Measurements from ENCODE around the gene KCNN3.
A peak's percentile ranks its signal among the peaks of the same experiment; 100 is the strongest.

KCNN3 gene

DNA sequence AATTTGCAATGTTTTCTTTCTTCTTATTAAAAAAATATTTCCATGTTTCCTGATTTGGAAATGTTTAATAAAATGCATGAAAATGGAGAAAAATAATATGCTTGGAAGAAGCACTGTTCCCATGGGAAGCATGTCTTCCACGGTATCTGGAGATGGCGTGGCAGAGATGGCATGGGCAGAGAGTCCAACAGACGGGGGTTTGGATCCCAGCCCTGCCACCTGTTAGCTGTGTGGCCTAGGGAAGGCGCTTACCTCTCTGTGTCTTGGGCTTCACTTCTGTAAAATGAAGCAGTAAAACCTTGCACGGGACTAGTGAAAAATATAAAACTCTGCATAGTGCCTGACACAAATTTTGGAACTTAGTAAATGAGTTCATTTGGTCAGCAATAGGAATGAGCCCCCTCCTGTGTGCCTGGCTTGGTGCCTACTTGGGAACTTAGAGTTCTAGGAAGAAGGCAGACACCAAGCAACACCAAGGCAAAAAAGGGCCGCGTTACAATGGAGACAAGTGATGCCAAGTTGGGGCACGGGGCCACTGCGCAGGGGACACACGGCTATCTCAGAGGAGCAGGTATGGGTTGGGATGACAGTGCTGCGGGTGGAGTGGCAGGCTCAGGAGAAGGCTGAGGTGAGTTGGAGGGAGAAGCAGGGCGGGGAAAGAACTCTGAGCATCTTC, 124.2 kb downstream of the KCNN3 start:
- no peak for DNase-seq

DNA sequence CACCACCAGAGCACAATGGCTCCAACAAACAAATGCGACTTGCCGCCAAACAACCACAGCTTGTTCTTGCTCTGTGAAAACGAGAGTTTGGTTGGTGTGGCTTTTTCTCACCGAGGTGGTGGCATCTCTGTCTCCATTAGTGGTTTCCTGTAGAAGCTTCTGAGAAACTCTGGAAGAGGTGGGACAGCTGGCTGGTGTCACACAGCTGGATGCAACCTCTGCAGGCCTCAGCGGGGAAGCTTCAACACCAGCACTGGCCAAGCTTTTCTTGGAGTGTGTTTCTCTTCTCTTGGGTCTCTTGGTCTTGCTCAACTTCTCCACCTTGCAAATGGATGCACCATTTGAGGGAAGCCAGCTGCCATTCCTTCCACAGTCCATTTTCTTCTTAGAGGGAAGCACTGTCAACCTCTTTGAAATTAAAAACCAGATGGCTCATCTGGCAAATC, 124.8 kb downstream of the KCNN3 start:
- peak; percentile 84 for DNase-seq

DNA sequence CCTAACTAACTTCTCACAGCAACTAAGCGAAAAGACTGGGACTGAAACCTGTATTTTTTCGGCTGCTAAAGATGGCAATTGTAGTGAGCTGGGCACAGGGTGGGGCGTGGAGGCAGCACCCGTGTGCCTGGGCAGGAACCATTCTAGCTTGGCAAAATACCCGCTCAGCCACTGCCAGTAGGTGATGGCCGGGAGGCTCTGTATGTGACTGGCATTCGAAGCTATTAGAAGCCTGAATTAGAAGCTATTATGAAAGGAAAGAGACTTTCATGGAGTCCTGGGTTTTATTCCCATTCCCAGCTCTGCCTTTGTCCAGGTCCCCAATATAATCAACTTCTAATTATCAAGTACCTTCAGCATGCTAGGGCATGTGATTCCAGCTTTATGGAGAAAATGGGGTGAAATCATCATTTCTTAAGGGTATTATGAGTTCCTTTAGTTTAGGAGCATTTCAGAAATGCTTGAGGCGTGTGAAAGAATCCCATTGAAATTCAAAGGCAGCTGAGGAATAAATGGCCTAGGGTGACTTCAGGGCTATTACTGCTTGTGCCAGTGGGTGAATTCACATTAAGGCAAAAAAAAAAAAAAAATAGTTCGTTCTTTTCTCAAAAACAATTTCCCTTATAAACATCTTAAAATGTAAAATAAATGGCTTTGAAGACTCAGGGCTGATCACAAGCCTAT, 125.6 kb downstream of the KCNN3 start:
- DNase-seq: no peak

DNA sequence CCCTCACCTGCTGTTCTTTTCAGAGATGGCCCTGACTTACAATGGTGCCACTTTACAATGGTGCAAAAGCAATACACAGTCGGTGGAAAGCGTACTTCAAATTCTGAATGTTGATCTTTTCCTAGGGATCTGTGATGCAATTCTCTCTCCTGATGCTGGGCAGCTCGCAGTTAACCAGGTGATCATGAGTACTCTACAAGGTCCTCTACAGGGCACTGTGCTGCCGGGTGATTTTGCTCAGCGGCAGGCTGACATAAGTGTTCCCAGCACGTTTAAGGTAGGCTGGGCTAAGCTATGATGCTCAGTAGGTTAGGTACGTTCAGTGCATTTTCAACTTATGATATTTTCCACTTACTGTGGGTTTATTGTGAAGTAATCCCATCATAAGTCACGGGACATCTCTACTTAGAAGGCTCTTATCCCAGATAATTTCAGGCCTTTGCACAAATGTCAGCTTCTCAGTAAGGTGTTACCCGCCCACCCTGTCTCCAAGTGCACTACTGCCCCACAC, 126.5 kb downstream of the KCNN3 start:
- DNase-seq: no peak

DNA sequence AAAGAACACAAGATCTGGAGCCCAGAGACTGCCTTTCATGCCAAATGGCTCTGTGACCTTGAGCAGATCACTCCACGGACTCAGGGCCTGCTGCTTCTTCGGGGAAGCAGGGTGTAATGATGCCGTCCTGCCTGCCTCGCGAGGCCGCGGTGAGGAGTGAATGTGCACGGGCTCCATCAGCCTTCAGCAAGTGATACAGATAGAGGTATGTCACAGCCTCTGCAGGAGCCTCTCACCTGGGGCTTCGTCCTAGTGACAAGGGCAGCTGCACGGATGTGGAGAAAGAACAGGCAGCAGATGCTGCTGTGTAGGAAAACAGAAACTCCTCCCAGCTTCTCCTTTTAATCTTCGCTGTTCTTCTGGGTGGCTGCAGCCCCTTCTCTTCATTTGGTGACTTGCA, 127.5 kb downstream of the KCNN3 start:
- DNase-seq: no peak

DNA sequence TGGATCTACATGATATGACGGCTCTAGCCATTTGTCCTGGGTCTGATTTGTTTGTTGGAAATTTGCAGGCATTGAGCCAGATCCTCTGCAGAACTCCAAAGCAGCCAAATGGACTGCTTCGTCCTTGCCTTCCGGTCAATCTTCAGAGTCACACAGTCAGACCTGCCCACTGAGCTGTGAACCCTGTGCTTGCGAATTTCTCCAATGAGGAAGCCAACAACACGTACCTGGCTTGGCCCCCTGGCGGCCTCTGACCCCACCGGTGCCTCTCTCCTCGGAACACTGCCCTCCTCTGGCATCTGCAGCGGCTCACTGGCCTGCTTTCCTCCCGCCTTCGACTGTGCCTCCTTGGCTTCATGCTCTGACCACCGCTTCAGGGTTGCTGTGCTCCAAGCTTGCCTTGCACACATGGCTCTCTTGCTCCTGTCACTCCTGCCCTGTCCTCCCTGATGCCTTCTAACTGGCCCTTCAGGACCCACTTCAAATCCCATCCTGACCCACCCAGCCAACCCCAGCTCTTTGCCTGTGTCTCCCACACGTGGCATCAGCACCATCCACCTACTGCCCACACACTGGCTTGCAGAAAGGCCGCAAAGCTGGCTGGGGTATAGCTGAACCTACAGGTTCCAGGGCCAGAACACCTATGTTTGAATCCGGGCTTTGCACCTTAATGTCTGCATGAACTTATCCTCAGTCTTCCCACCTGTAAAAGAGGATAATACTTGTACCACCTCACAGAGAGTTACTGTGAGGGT, 128.2 kb downstream of the KCNN3 start:
- DNase-seq: no peak

DNA sequence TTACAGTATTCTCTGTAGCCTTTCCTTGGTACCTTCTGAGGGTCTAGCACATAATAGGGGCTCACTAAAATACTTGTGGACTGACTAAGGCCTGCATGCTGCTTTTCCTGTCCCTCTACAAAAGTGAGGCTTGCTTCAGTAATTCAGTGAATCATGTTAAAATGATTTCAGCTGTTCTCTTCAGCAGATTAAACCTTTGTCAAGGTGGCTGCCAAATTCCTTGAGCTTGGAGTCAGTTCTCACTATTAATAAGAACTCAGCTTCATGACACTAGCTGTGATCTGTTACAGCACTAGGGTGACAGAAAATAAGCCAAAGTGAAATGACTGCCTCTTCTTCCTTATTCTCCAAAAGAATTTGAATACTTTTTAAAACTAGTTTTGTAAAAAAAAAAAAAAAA, 128.8 kb downstream of the KCNN3 start:
- no peak for DNase-seq

DNA sequence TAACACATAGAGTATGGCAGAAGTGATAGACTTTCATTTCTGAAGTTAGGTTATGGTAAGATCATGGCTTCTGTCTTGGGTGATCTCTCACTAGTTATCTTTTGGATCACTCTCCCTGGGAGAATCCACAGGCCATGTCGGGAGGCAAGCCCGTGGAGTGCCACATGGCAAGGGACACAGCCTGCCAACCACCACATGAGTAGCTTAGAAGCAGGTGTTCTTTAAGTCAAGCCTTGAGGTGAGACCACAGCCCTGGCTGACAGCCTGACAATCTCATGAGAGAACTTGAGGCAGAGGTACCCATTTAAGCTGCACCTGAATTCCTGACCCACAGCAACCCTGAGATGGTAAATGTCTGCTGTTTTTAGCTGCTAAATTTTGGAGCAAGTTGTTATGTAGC, 130.4 kb downstream of the KCNN3 start:
- no peak for DNase-seq

DNA sequence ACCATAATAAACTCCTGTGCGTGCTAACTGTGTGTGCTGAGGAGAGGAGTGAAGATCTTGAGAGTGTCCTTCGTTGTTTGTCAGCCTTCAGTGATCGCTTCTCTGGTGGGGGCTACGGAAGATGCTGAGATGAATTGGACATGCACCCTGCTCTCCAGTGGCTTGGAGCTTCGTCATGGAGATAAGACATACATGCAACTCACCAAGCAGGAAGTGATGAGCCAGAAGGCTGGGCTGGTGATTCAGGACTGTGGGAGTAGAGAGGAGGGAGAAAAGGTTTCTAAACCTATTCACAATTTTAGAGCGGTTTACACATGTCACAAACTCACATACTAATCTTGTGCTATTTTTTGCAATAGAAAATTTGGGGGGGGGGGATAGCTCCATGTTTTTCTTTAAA, 133.2 kb downstream of the KCNN3 start:
- peak; percentile 62 for DNase-seq

DNA sequence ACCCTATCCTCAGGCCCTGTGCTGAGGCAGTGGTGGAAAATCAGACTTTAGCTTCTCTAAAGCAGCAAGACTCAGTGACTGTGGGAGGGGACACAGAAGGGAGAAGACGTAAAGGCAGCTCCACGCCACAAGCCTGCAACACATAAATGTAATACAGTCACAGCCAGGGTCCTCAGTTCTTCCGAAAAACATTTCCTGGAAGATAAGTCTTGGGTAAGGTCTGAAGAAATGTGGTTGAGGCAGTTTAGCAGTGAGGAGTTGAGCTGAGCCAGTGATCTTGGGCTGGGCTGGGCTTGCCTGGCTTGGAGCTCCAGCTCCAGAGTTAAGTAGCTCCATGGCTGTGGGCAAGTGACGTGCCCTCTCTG, 134.3 kb downstream of the KCNN3 start:
- DNase-seq: no peak

DNA sequence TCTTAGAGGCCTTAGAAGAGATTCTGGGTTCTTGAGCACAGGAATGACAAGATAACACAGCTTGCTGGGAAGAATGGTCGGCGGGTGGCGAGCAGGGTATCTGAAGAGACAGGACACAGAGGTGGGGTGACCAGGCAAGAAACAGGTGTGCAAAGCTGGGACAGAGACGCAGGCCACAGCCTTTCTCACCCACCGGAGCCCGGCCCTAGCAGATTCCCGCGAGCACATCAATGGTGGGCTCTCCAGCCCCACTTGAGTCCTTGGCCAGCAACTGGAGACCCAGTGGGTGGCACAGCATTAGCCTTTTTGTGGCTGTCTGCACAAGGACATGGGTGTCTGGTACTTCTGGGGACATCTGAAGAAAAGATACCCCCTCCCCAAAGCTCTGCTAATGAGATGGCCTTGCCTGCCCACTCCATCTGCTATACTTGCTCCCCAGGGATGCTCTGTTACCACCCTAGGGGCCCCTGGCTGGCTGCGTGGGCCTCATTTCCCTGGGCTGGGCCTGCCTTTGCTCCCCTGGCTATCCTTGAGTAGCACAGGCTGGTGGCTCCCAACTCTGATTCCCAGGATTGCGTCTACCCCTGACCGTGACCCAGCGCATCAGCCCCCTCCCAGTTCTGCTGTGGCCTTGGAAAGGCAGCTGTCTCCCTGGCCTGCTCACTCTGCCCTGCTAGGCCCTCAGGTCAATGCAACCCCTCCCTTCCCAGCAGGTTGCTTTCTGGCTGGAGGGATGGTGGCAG, 134.8 kb downstream of the KCNN3 start:
- no peak for DNase-seq

DNA sequence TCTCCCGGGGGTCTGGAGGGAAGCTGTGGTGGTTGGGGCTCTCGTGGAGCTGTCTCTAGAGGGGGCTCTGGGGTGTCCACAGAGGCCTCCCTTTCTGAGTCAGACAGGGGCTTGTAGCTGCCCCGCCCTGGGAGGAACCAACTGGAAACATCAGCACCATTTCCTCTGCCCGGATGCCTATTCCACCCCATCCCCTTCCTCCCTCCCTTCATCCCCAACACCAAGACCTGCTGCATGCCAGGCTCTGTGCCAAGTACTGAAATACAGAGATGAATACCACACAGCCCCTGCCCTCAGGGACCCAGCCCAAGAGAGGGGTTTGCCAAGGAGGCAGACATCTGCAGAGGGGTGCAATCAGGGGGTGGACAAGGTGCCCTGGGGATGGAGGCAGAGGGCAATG, 136.5 kb downstream of the KCNN3 start:
- DNase-seq: no peak

DNA sequence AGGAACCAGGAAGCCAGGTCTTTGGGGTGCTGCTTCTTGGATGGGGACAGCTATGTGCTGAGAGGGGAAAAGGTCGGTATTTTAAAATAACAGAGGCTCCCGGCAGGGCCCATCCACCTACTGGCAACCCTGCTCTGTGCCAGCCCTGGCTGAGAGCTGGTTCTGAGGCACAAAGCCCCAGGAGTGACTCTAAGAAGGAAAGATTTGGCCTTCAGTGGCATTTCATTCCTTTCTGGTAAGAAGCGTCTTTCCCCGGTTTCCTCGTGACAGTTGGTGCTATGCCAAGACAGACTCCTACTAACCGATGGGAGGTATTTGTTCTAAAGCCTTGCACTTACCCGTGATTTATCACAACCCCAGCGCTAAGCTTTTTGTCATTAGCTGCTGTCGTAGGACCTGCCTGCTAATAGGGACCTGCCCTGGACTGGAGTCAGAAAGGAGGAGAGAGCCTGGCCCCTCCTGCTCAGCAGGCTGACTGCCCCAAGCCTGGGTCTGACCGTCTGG, 139.0 kb downstream of the KCNN3 start:
- no peak for DNase-seq

DNA sequence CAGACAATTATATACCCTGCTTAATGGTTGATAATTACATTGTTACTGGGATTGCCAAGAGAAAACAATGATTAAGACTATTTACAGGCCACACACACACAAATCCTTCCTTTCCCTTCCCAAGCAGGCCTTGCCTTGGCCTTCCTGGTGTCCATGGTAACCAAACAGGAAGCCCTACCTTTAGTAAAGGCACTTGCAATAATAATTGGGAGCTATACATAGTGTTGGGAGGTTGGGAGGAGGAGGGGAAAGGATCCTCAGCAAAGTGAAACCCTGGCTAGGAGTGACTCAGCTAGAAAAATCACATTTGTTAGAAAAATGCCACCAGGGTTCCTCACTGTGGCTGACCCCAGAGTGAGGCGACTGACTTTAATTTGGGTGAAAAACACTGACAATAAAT, 139.8 kb downstream of the KCNN3 start:
- DNase-seq: peak; percentile 31

DNA sequence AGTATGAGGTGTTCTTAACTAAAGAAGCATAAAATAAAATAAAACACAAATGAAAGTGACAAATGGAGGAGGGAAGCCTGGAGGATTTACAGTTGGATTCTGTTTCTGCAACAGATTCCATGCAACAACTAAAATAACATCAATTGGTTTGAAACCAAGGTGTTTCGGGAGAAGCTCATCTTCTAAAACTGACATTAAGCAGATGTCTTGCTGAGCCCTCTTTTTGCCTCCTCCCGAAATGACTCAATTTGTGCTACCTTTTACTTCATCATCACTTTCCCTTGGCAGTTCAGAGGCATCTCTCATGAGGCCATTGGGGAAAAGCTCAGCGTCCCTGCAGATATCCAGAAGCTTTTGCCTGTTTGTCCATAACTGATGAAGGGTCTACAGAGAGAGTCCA, 140.5 kb downstream of the KCNN3 start:
- DNase-seq: peak; percentile 68

DNA sequence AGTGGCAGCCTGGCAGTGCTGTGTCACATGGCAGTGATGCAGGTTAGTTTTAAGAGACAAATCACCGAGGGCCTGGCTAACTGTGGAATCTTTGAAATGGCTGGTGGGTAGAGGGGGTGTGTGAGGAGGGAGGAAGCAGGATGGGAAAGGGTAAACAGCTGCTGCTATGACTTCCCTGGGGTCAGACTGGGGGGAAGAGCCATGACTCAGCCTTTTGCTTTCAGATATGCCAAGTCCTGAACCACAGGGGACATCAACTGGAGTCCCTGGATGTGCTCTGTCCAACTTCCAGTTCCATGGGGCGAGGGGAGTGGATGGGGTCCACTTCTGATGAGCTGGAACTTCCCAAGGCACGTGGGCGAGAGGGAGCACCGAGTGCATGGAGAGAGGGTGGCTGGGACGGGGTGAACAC, 141.0 kb downstream of the KCNN3 start:
- peak; percentile 18 for DNase-seq

DNA sequence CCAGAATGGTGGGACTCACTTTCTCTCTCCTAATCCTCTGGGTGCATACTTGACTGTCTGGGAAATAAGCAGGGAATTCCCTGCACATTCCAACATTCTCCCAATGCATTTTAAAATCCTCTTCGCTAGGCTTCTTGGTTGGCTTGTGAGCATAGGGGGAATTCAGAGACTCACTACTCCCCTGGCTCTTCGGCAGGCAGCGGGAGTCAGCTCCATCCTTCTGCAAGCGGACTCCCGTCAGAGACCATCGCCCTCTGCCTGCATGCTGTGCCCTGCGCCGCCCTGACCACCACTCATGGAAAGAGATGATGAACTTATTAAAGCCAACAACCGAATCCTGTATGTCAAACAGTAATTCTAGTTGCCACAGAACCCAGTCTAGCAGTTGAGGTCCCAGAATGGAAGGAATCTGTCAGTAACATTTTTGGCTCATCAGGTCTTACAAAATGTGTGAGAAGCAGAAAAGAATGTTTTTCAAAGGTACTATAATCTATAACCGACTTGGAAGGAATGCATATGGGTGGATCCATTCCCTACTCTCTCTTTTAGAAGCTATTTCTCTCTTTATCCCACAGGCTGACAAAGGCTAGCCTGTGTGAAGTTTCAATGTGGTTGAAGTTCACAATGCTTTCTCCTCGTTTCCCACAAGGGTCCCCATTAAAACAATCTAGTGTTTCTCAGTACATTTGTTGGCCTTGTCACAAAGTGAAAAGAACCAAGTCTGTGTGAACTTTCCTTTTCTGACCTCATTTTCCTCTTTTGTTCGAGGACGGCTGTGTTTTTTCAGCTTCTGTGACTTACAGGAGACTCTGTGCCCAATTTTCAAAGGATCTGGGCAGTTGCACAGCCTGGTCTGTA, 143.0 kb downstream of the KCNN3 start:
- DNase-seq: no peak

DNA sequence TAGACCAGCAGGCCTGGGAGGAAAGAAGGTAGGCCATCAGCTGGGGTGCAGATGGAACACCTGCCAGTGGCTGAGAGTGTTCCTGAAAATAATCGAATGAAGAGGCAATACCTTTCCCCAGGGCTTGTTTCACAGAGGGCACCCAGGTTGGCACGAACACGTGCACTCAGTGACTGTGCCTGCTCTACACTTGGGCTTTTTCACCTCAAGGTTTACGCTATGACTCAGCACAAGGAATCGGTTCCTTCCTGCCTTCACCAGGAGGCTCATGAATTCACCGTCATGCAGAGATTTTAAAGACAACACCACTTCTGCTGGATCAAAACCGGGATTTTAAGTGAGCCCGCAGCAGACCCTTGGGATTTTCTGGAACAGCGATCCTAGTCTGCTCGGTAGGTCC, 143.6 kb downstream of the KCNN3 start:
- DNase-seq: peak; percentile 84

DNA sequence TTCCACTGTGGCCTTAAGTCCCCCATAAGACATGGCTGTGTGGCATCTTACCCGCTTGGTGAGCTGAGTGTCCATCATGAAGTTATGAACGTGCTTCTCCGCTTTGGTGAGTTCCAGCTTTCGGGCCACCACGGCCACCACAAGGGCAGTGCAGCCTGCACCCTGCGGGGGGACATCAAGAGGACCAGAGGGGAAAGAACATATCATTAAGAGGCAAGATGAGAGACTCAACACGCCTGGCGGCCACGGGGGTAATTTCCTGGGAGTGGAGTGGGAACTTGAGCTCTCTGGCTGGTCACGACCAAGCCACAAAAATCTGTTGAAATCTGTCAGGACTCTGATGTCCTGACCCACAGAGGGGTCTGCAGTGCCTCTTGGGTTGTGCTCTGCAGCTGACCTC, 144.2 kb downstream of the KCNN3 start:
- no peak for DNase-seq

DNA sequence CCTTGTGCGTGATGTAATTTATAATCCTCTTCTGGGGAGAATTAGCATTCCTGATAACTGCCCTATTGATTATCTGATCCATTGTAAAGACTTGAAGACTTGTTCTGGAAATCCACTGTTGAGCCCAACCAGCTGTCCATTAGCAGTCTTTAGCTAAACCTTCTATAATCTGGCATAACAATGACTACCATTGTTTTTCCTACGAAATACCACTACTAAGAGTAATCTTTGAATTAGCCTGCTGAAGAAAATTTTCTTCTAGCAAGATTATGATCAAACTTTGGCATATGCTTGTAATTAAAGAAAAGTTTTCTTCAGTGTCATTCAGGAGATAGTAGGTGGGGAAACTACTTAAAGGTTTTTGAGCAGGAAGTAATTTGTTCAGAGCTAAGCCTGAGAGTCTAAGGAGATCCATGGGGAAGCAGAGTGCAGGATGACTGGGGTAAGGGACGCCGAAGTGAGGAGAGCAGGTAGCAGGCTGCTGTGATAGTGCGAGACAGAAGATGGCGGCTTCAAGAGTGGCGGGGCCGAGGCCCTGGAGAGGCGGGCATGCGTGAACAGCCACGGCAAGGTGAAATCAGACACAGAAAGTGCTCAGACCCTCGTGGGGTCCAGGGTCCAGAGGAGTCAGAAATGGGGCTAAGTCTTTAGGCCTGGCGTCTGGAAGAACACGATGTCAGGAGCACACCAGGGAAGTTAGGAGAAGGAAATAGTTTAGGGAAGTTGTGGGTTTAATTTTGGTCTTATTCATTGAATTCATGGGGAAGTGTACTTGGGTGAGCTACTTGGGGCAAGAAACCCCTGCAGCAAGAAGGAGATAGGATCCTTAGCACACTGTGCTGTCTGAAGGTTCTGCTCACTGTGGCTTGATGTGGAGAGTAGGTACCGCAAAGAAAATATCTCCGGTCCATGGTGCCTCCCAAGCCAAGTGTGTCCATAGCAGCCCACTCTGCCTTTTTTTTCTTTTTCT, 149.5 kb downstream of the KCNN3 start:
- DNase-seq: no peak

All from activated CD4-positive, alpha-beta T cell treated with anti-CD3 and anti-CD28 coated beads, Interleukin-2, Interleukin-6, amounts not matched to agents 100 ng/mL and 50 ng/mL, durations not matched to agents 16 hours and 8 hours (primary cell).